ENCODE measurements around the gene APOOL.

DNA sequence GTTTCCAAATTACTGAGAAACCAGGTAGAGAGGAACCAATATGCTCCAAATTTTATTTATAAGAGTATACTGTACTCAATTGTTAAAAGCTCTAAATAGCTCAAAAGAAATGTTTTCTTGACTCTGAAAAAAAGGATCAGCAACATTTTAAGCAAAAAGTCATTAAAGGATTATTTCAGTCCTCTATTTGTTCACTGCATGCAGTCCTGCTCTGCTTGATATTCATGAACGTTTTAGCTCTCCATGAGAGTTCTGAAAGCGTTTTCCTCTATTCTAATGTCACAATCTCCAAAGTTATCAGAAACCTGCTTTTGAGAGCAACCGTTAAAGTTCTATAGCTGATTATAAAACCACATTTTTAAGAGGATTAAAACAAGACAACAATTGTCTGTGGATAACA is 110.5 kb downstream of the APOOL start:
- TF ChIP-seq EZH2phosphoT487 (IDR thresholded peaks at IDR 0.05; ENCODE audit: borderline replicate concordance, low read depth, low read length) = no peak
- TF ChIP-seq, protein P1, sequence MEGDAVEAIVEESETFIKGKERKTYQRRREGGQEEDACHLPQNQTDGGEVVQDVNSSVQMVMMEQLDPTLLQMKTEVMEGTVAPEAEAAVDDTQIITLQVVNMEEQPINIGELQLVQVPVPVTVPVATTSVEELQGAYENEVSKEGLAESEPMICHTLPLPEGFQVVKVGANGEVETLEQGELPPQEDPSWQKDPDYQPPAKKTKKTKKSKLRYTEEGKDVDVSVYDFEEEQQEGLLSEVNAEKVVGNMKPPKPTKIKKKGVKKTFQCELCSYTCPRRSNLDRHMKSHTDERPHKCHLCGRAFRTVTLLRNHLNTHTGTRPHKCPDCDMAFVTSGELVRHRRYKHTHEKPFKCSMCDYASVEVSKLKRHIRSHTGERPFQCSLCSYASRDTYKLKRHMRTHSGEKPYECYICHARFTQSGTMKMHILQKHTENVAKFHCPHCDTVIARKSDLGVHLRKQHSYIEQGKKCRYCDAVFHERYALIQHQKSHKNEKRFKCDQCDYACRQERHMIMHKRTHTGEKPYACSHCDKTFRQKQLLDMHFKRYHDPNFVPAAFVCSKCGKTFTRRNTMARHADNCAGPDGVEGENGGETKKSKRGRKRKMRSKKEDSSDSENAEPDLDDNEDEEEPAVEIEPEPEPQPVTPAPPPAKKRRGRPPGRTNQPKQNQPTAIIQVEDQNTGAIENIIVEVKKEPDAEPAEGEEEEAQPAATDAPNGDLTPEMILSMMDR (conservative IDR thresholded peaks at IDR 0.05; ENCODE audit: low read length) = no peak
